GM19193 (cell line): ENCODE data around the gene ARHGAP15.

Experiments used
- POLR2A ChIP-seq: IDR thresholded peaks from 4 replicates; pipeline ENCODE4 v1.6.1; 2011; ENCODE audit not compliant: insufficient read depth, insufficient read length; ENCODE audit errors: extremely low read depth

Gene ARHGAP15

GRCh38 chr2:143384111-143384510 lies 254.9 kb downstream of the ARHGAP15 start:
- no peak for TF ChIP-seq POLR2A

DNA sequence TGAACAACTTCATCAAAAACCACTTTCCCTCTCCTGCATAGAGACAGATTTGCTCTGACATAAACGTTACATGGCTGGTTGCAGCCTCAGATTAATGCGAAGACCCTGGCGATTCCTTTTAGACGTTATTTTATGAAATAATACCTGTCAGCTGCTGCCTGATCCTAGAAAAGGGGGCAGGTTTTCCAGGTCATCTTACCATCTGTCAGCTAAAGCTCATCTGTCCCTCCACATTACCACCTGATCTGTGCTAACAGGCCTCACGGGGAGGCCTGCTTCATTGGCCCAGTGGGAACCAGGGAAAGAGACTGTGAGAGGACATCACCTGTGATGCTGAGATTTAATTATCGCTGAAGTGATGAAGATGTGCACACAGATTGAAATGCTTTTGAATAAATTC lies 261.0 kb downstream of the ARHGAP15 start:
- no peak for TF ChIP-seq POLR2A

- TF ChIP-seq POLR2A: no peak
Observed at GRCh38 chr2:143392358-143392757, 263.1 kb downstream of the ARHGAP15 start.

DNA sequence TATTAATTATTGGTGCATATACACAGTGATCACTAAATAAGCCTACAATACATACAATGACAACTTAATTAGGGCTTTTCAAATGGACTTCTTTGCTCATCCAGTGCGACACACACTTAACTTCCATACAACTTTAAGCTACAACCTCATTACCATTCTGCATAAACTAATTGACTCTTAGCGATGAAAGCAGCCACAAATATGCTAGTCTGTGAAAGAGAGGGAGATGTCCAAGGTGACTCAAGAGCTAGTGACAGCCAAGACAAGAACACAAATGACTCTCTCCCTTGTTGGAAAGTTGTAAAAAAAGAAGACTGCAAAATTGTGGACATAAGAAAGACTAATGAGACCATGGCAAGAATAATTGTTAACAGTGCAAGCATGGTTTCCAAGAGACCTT lies 264.8 kb downstream of the ARHGAP15 start:
- no peak for TF ChIP-seq POLR2A

GRCh38 chr2:143397884-143398614 lies 268.8 kb downstream of the ARHGAP15 start:
- TF ChIP-seq POLR2A: no peak

- no peak for TF ChIP-seq POLR2A
Observed at GRCh38 chr2:143398781-143399180, 269.6 kb downstream of the ARHGAP15 start.

- TF ChIP-seq POLR2A: no peak
Observed at GRCh38 chr2:143399631-143400069, 270.4 kb downstream of the ARHGAP15 start.

- no peak for TF ChIP-seq POLR2A
Observed at GRCh38 chr2:143401861-143402260, 272.6 kb downstream of the ARHGAP15 start.

- TF ChIP-seq POLR2A: no peak
Observed at GRCh38 chr2:143402451-143402850, 273.2 kb downstream of the ARHGAP15 start.

DNA sequence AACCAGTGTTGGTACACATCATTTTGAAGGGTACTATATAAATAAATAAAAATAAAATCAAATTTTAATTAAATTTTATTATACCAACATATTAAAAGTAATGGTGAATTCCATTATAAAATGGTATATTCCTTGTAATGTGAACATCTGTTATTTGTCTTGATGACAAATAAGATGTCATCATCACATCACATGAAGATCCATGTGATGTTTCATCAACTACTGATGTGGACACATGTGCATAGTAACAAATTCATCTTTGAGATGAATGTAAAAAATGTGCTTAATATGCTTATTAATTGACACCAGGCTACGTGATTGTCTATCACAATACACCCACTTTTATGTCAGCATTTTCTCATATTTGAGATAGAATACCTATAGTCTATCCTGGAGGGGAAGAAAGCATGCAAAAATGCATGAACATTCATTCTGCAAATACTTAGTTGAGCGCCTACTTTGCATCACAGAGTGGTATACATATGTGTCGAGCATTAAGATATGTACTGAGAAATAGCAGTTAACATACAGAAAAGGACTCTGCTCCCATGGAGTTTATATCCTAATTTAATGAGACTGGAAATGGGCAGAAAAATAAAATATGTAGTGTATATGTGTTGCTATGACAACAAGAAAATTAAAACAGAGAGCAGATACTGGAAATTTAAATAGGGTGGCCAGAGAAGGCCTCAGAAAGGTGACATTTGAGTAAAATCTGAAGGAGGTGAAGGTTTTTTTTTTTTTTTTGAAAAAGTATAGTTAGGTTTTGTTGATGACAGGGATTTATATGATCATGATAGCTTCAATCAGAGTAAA lies 281.1 kb downstream of the ARHGAP15 start:
- no peak for TF ChIP-seq POLR2A

DNA sequence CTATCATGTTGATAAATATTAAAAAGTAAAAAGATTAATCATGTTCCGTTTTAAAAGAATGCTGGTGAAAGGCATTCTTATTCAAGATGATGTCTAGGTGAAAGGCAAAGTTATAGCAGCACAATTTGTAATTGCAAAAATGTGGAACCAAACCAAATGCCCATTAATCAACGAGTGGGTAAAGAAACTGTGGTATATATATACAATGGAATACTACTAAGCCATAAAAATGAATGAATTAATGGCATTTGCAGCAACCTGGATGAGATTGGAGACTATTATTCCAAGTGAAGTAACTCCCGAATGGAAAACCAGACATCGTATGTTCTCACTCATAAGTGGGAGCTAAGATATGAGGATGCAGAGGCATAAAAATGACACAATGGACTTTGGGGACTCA lies 286.4 kb downstream of the ARHGAP15 start:
- no peak for TF ChIP-seq POLR2A

DNA sequence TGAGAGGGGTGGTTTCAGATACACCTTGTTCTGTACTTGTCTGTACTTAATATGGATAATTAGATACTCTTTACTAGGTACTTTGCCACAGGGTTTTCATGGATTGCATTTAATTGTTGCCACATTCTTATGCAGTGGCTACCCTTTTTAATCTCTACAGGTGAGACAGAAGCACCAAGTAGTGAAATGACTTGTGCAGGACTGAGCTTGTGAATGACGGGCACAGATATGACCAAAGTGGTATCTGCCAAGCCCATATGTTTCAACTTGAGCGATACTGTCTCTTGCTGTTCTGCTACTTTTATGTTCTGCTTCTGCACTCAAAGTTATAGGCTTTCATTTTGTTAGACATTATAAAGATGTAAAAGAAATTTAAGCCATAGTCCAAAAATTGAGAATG lies 288.2 kb downstream of the ARHGAP15 start:
- no peak for TF ChIP-seq POLR2A

DNA sequence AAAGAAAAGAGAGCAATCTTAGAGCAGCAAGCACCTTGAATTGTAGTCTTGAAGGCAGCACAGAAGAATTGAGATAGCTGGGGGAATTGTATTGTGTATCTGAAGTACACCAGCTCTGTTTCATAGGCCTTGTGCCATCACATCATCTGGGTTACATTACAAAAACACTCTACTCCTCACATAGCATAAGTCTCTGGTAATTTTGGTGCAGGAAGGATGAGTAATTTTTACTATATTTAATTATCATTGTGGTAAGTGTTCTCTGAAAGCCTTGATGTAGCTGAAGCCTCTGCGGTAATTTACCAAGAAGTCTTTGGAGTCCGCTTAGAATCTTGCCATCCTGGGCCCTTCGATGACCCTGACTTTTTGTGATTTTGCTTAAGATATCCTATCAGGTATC lies 291.1 kb downstream of the ARHGAP15 start:
- no peak for TF ChIP-seq POLR2A

DNA sequence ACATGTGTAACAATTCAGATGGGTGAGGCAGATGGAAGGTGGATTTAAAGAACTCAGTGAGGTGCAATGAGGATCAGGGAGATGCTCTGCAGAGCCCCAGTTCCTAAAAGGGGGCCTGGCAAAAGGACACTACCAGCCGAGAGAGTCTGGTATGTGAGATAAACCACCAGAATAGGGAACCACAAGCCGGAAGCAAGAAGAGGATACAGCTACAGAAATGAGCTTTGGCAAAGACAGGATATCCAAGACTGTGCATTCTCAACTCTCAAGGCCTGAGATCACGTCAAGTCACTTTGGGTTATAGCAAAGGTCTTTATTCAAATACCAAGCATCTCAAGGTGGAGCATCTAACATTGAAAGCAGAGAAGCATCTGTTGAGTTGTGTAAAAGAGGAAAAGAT lies 293.5 kb downstream of the ARHGAP15 start:
- TF ChIP-seq POLR2A: no peak

DNA sequence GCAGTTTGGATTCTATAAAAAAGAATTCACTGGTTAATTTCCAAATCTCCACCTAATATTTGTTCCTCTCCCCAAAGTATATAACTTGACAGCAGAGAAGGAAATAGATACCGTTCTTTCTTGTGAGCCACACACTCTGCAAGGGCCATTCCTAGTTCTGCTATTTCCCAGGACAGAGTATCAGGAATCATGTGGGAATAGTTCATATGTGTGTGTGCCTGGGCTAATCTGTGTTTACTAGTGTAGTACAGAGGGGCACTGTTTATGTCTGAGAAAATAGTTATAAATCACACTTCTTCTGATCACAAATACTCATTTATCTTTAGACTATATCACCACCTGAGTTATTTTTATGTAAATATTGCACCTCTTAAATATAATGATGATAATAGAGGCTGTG lies 296.7 kb downstream of the ARHGAP15 start:
- no peak for TF ChIP-seq POLR2A

GRCh38 chr2:143426296-143426695 lies 297.1 kb downstream of the ARHGAP15 start:
- TF ChIP-seq POLR2A: no peak
